HG03039 (cell line): ENCODE data around the gene CORO2A.
"Not testable (repeated sequence)": the region's sequence is repeated elsewhere in the genome, so short reads cannot be mapped to it uniquely, and the experiment has no call there.

Source experiments
- ATAC-seq: cut with Tn5 transposase; IDR thresholded peaks from one replicate; pipeline ENCODE4 v1.9.1; 2021; ENCODE audit warnings: mild to moderate bottlenecking, moderate library complexity; ENCODE audit not compliant: unreplicated experiment

The CORO2A gene

DNA sequence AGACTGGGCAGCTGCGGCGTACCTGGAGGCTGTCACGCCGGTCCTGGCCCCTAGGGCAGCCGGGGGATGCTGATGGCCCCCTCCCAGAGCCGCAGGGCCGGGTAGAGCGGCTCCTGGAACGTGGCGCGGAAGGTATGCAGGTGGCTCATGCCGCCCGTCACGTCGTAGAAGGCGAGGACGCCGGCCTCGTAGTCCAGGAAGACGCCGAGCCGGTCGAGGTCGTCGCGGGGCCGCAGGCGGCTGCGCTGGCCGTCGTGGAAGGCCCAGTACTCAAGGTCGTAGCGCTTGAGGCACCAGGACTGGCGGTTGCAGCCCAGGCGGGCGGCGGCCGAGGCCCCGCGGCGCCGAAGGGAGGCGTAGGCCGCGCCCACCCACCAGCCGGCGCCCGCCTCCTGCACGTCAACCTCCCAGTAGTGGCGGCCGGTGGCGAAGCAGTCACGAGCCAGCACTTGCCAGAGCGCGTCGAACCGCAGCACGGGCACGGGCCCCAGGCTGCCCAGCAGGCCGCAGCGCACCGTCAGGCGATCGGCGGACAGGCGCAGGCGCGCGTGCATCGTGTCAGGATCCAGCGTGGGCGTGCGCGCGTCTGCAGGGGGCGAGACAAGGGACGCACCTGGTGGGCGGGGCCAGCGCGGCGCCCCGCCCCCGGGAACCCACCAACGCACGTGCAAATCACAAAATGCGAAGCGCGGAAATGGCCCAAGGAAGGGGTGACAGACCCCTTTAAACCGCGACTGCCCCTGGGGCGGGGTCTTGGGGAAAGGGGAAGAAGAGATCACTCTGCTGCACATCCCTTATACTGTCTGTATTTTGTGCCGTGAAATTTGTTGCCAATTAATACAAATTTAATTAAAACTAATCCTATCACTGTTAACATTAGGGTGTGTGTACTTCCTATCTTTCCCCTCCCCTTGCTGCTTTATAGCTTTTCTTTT, 104.8 kb downstream of the CORO2A start:
- no peak for ATAC-seq

DNA sequence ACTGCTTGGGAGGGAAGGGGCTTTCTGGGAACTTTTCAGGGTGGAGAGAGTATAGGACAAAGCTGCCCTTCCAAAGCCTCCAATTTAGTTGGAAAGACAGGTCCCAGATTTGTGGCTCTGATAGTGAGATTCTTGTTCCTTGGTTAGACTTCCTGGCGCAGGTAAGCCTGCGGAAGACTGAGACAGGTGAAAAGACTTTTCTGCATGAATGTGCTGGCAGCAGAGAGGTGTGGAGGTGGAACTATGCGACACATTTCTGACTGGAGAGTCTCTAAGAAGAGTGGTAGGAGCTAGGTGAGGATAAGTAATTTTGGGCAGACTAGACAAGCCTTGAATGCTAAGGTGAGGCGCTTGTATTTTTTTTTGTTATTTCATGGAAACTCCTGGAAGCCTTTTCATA, 106.0 kb downstream of the CORO2A start:
- ATAC-seq = no peak

DNA sequence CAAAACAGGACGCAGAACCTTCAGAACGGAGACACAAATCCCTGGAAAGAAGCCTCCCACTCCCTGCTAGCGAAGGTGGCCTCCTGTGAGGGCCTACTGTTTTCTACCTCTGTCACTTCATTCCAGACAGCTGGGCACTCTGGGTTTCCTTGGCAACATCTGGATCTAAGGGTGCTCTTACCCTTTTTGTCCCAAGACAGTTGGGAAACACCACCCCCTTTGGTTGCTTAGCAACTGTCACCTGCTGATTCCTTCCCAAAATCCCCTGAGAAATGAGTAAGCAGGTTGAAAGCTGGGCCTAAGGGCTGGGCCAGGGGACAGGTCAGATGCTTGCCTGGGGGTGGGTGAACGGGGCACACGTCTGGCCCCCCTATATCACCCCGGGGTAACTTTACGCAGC, 106.5 kb downstream of the CORO2A start:
- no peak for ATAC-seq

- ATAC-seq = no peak
Observed at GRCh38 chr9:98085058-98085457, 107.4 kb downstream of the CORO2A start.

DNA sequence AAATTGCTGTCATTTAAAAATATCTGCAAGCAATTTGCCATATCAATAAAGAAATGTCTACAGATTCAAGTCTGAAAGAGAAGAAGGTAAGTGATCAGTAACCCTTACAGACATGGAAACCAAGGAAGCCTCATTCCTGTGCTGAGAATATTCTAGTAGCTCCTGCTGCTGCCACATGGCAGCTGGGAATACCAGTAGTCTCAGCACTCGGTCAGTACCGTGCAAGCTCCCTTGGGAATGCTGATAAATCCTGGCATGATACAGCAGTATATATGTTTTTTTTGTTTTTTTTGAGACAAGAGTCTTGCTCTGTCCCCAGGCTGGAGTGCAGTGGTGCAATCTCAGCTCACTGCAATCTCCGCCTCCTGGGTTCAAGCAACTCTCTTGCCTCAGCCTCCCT, 108.0 kb downstream of the CORO2A start:
- no peak for ATAC-seq

GRCh38 chr9:98083566-98084183, 108.8 kb downstream of the CORO2A start:
- ATAC-seq = no peak

DNA sequence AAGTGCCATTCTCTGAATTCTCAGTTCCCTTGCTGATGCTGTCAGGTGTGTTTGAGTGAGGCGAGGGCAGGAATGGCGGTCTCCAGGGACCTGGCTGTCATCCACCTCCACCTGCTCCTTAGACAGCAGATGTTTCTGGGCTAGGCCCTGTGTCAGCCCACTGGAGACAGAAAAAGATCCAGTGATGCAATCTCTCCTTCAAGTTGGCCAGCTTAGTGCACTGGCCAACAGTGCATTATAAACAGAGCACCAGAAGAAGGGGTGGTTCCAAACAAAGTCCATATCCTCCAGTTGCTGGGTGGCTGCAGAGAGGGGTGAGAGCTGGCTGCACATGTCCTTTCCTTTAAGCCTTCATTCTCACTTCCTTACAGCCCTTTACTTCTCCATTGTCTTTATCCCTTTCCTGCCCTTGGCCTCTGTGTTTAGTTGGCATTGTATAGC, 109.4 kb downstream of the CORO2A start:
- ATAC-seq = no peak

GRCh38 chr9:98081477-98082219, 110.8 kb downstream of the CORO2A start:
- no peak for ATAC-seq

DNA sequence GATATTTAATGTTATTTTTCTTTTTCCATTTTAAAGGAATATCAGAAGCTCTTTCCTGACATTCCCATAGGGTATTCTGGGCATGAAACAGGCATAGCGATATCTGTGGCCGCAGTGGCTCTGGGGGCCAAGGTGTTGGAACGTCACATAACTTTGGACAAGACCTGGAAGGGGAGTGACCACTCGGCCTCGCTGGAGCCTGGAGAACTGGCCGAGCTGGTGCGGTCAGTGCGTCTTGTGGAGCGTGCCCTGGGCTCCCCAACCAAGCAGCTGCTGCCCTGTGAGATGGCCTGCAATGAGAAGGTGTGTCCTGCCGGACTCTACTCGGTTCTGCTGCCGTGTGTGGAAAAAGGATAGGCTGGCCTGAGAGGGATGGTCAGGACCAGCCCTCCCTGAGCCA, 111.7 kb downstream of the CORO2A start:
- no peak for ATAC-seq

DNA sequence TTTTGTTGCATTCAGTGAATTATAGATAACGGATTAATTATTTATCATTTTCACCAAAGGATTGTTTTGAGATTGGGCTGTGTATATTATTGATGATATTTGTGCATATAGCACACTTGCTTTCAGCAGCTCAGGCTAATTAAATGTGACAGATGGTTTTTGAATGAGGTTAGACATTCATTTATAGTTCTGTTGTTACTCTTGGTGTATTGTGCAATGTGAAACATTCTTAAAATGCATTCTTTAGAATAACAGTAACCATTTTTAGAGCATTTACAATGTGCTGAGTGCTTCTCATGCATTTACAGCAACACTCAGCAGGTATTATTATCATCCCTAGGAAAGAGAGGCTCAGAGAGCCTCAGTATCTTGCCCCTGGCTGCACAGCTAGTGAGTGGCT, 112.1 kb downstream of the CORO2A start:
- ATAC-seq = no peak

GRCh38 chr9:98078895-98079294, 113.5 kb downstream of the CORO2A start:
- ATAC-seq = no peak

GRCh38 chr9:98076514-98076890, 115.9 kb downstream of the CORO2A start:
- not testable (repeated sequence) for ATAC-seq

DNA sequence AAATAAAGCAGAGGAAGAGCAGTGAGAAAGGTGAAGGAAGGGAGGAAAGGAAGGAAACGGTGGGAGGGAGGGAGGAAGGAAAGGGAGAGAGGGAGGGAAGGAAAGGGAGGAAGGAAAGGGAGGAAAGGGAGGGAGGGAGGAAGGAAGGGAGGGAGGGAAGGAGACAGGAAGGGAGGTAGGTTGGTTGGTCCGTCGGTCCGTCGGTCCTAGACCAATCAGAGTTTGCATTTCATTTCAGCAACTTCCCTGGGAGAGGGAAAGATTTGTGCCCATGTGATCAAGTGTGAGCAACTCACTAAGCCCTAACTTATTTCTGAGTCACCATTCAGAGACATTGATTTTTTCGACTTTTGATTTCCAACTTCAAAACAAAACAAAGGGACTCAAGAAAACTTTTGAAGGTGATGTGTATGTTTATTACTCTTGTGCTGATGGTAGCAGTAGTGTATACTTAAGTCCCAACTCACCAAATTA, 117.1 kb downstream of the CORO2A start:
- no peak for ATAC-seq

GRCh38 chr9:98074115-98074990, 118.1 kb downstream of the CORO2A start:
- no peak for ATAC-seq

- no peak for ATAC-seq
Observed at GRCh38 chr9:98071737-98072136, 120.7 kb downstream of the CORO2A start.
